ENCODE data around the gene ABHD6.

GRCh38 chr3:58323529-58324390, 86.2 kb downstream of the ABHD6 start:
- no peak for TF ChIP-seq EZH2 (optimal IDR thresholded peaks at IDR 0.05; ENCODE audit: low read depth, low read length)
- TF ChIP-seq, protein P1, sequence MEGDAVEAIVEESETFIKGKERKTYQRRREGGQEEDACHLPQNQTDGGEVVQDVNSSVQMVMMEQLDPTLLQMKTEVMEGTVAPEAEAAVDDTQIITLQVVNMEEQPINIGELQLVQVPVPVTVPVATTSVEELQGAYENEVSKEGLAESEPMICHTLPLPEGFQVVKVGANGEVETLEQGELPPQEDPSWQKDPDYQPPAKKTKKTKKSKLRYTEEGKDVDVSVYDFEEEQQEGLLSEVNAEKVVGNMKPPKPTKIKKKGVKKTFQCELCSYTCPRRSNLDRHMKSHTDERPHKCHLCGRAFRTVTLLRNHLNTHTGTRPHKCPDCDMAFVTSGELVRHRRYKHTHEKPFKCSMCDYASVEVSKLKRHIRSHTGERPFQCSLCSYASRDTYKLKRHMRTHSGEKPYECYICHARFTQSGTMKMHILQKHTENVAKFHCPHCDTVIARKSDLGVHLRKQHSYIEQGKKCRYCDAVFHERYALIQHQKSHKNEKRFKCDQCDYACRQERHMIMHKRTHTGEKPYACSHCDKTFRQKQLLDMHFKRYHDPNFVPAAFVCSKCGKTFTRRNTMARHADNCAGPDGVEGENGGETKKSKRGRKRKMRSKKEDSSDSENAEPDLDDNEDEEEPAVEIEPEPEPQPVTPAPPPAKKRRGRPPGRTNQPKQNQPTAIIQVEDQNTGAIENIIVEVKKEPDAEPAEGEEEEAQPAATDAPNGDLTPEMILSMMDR (IDR thresholded peaks at IDR 0.05; ENCODE audit: low read length): no peak

Data from MM.1S (cell line).